WERI-Rb-1 (cell line): ENCODE results near the gene CD40.

Source experiments
- DNase-seq: peaks from one replicate; pipeline ENCODE4 v3.0.0-alpha.2; 2020
- H3K27ac ChIP-seq: fragments of 250-450 bp; sonication (Bioruptor Pico); 2 replicates; pipeline ENCODE4 v1.5.1; 2020; ENCODE audit warnings: mild to moderate bottlenecking, moderate library complexity
- H3K27me3 ChIP-seq: fragments of 250-450 bp; sonication (Bioruptor Pico); 2 replicates; pipeline ENCODE4 v1.5.1; 2021; ENCODE audit warnings: mild to moderate bottlenecking, low read depth, moderate library complexity; ENCODE audit not compliant: insufficient read depth, severe bottlenecking
- H3K36me3 ChIP-seq: fragments of 250-450 bp; sonication (Bioruptor Pico); 2 replicates; pipeline ENCODE4 v1.5.1; 2020; ENCODE audit warnings: mild to moderate bottlenecking, moderate library complexity
- H3K4me3 ChIP-seq: 2 replicates; pipeline ENCODE4 v1.5.1; 2011; ENCODE audit warnings: low read depth, mild to moderate bottlenecking, control low read depth, low read length
- H3K9me3 ChIP-seq: fragments of 250-450 bp; sonication (Bioruptor Pico); 2 replicates; pipeline ENCODE4 v1.5.1; 2021; ENCODE audit warnings: mild to moderate bottlenecking, moderate library complexity; ENCODE audit not compliant: severe bottlenecking
- TF ChIP-seq, protein P1 (sequence below): IDR thresholded peaks from 2 replicates; pipeline ENCODE4 v1.5.1; 2011; ENCODE audit warnings: low read depth, mild to moderate bottlenecking, control low read depth, inconsistent platforms, low read length

Gene CD40

DNA sequence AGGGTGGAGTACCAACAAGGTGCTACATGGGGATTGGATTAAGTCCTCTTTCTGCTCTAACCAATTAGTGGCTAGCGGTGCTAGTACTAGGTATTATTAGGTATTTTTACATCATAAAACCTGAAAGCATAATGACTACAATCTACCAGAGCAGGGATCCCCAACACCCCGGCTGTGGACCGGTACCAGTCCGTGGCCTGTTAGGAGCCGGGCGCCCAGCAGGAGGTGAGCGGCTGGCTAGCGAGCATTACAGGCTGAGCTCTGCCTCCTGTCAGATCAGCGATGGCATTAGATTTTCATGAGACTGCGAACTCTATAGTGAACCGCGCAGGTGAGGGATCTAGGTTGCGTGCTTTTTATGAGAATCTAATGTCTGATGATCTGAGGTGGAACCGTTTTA lies 9.1 kb upstream of the CD40 start:
- H3K27me3 ChIP-seq: no peaks in the 10 kb centered on the region
- DNase-seq: no peak
- H3K36me3 ChIP-seq: no peaks in the 10 kb centered on the region
- H3K9me3 ChIP-seq: no peaks in the 10 kb centered on the region
- no peak overlapping the region for H3K27ac ChIP-seq
- no peak overlapping the region for H3K4me3 ChIP-seq
- TF ChIP-seq, protein P1, sequence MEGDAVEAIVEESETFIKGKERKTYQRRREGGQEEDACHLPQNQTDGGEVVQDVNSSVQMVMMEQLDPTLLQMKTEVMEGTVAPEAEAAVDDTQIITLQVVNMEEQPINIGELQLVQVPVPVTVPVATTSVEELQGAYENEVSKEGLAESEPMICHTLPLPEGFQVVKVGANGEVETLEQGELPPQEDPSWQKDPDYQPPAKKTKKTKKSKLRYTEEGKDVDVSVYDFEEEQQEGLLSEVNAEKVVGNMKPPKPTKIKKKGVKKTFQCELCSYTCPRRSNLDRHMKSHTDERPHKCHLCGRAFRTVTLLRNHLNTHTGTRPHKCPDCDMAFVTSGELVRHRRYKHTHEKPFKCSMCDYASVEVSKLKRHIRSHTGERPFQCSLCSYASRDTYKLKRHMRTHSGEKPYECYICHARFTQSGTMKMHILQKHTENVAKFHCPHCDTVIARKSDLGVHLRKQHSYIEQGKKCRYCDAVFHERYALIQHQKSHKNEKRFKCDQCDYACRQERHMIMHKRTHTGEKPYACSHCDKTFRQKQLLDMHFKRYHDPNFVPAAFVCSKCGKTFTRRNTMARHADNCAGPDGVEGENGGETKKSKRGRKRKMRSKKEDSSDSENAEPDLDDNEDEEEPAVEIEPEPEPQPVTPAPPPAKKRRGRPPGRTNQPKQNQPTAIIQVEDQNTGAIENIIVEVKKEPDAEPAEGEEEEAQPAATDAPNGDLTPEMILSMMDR: no peak

DNA sequence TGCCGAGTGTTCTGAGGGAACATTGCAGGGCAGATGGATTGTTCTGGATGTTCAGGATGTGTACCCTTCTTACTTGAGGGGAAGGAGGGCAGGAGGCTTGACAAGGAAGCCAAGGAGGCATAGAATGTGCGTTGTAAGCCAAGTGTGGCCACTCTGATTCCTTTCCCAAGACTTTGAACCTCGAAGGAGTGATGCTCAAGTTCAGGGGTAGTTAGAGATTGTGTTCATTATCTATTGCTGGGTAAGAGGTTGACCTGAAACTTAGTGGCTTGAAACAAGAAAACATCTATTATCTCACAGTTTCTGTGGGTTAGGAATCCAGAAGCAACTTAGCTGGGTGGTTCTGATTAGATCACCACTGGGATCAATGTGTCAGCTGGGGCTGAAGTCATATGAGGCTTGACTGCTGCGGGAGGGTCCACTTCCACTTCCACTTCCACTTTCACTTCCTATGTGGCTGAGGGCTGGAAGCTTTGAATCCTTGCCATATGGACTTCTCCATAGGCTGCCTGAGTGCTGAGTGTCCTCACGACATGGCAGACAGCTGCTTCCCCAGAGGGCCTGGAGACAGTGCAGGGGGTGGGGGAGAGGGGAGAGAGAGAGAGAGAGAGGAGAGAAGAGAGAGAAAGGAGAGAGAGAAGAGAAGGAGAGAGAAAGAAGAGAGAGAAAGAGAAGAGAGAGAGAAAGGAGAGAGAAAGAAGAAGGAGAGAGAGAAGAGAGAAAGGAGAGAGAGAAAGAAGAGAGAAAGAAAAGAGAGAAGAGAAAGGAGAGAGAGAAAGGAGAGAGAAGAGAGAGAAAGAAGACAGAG lies 6.9 kb upstream of the CD40 start:
- DNase-seq: peak; percentile 67
- Histone ChIP-seq H3K4me3 (no peak overlapping the region), H3K36me3 (no peaks in the 10 kb centered on the region), H3K27ac (no peak overlapping the region), H3K9me3 (no peaks in the 10 kb centered on the region), H3K27me3 (no peaks in the 10 kb centered on the region)
- TF ChIP-seq, protein P1: no peak

DNA sequence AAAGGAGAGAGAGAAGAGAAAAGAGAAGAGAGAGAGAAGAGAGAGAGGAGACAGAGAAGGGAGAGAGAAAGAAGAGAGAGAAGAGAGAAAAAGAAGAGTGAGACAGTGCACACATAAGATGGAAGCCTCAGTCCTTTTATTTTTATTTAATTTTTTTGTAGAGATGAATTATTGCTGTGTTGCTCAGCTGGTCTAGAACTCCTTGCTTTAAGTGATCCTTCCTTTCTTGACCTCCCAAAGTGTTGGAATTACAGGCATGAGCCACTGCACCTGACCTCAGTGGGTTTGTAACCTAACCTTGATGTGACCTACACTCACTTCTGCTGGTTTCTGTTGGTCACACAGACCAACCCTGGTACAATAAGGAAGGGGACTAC lies 6.3 kb upstream of the CD40 start:
- TF ChIP-seq, protein P1: no peak
- Histone ChIP-seq H3K36me3 (no peaks in the 10 kb centered on the region), H3K27me3 (no peaks in the 10 kb centered on the region), H3K4me3 (no peak overlapping the region), H3K27ac (no peak overlapping the region), H3K9me3 (no peaks in the 10 kb centered on the region)
- no peak for DNase-seq

DNA sequence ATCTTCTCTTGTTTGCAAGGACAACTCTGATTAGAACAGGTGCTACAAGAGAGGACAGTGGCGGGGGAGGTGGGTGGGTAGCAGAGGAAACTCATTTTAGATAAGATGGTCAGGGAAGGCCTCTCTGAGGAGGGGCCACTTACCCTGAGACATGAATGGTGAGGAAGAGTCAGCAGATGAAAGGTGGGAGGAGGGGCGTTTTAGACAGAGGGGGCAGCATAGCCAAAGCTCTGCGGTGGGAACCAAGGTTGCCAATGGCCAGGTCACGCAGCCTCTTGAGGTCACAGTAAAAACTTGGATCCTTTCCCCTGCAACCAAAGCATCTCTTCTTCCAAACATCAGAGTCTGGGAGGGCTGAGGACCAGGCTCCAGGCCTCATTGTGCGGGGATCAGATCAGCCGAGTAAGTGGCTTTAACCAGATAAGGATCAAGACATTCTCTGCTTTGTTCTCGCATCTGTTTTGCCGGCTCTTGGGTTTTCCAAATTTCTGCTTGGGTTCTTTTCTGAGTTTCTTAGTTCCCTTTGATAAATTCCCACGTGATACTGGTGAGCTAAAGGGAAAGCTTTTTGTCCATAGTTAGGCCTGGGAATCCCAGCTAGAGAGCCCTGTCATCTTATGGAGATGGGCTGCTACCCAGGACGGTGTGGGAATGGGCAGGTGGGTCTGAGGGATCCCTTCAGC lies 5.5 kb upstream of the CD40 start:
- Histone ChIP-seq H3K27ac (0 out of 2 replicates have a peak overlapping the region, but pooled peaks have one; percentile 20), H3K9me3 (no peaks in the 10 kb centered on the region), H3K27me3 (no peaks in the 10 kb centered on the region), H3K4me3 (no peak overlapping the region), H3K36me3 (no peaks in the 10 kb centered on the region)
- DNase-seq: no peak
- TF ChIP-seq, protein P1: no peak

DNA sequence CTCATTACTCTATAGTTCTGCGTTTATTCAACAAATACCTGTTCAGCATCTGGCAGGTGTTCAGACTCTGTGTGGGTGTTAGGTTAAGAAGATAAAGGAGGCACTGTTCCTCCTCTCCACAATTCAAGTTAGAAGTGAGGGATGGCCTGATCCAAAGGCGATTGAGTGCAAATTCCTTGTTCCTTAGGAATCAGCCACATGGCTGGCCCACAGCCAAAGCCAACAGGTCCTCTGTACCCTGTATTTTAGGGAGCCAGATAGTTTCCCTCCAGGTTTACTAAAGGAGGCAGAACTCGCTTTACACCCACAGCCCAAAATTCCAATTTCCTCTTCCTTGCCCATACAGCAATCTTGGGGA lies 5.0 kb upstream of the CD40 start:
- Histone ChIP-seq H3K27me3 (no peaks in the 10 kb centered on the region), H3K27ac (0 out of 2 replicates have a peak overlapping the region, but pooled peaks have one; percentile 20), H3K9me3 (no peaks in the 10 kb centered on the region), H3K36me3 (no peaks in the 10 kb centered on the region), H3K4me3 (no peak overlapping the region)
- DNase-seq: no peak
- TF ChIP-seq, protein P1: no peak
